Measurements from ENCODE around the gene IGFBP7.

Gene IGFBP7

DNA sequence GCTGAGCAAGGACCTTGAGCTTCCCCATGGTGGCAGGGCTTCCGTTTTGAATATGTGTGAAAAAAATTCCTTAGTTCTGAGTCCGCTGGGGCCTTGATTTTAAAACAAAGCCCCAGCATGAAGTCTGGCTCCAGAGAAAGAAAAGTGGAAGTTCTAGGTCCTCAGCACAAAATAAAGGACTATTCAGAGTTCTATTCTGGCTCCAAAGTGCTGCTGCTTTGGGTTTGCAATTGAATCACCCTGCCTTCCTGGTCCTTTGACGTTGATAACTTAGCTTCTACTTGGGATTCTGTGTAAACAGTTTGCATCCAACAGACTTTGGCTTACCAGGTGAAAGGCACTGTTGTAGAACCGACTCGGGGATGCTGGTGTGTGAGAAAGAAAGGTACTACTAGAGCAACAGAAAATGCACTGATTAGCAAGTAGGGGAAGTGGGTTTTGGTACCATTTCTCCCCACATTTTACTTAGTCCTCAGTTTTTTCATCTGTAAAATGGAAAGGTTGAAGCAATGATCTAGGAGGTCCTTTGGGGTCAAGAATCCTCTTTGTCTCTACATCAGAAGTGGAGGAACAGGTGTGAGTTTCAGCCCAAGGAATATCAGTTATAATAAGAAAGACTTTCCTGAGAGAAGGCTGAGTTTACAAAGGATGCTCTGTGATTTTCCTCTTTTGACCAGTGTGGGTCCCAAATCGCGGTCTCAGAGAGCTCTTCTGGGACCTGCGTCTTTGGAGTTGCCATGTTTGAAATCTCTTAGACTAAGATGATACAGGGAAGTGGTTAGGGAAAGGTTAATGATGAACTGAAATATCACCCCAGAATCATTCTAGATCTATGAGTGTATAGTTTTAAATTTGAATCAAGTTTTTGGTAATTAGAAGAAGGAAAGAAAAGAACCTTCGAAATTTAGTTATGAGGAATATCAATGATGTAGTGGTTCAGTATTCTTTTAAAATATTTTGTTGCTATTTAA, 28.2 kb downstream of the IGFBP7 start:
- H4K20me1 ChIP-seq (ENCODE audit: insufficient read depth) = no peaks in the 10 kb centered on the region
- H3K9ac ChIP-seq = no peak overlapping the region
- peaks cover 16% of the 10 kb centered on the region for H3K4me1 ChIP-seq (ENCODE audit: low read depth, poor library complexity, severe bottlenecking)
- no peaks in the 10 kb centered on the region for H3K36me3 ChIP-seq (ENCODE audit: insufficient read depth)
- H3K4me3 ChIP-seq (IDR thresholded peaks at IDR 0.05; ENCODE audit: insufficient read depth, low read depth, low read length) = no peak overlapping the region
- no peaks in the 10 kb centered on the region for H3K27me3 ChIP-seq (ENCODE audit: insufficient read depth, low read depth)
- H3K4me2 ChIP-seq = no peak overlapping the region
- no peak overlapping the region for H3K27ac ChIP-seq
- no peaks in the 10 kb centered on the region for H3K79me2 ChIP-seq (ENCODE audit: insufficient read depth, low read depth)
- no peak overlapping the region for H2AFZ ChIP-seq (ENCODE audit: low read depth)
- TF ChIP-seq, protein P1, sequence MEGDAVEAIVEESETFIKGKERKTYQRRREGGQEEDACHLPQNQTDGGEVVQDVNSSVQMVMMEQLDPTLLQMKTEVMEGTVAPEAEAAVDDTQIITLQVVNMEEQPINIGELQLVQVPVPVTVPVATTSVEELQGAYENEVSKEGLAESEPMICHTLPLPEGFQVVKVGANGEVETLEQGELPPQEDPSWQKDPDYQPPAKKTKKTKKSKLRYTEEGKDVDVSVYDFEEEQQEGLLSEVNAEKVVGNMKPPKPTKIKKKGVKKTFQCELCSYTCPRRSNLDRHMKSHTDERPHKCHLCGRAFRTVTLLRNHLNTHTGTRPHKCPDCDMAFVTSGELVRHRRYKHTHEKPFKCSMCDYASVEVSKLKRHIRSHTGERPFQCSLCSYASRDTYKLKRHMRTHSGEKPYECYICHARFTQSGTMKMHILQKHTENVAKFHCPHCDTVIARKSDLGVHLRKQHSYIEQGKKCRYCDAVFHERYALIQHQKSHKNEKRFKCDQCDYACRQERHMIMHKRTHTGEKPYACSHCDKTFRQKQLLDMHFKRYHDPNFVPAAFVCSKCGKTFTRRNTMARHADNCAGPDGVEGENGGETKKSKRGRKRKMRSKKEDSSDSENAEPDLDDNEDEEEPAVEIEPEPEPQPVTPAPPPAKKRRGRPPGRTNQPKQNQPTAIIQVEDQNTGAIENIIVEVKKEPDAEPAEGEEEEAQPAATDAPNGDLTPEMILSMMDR (conservative IDR thresholded peaks at IDR 0.05; ENCODE audit: low read depth, low read length) = no peak

DNA sequence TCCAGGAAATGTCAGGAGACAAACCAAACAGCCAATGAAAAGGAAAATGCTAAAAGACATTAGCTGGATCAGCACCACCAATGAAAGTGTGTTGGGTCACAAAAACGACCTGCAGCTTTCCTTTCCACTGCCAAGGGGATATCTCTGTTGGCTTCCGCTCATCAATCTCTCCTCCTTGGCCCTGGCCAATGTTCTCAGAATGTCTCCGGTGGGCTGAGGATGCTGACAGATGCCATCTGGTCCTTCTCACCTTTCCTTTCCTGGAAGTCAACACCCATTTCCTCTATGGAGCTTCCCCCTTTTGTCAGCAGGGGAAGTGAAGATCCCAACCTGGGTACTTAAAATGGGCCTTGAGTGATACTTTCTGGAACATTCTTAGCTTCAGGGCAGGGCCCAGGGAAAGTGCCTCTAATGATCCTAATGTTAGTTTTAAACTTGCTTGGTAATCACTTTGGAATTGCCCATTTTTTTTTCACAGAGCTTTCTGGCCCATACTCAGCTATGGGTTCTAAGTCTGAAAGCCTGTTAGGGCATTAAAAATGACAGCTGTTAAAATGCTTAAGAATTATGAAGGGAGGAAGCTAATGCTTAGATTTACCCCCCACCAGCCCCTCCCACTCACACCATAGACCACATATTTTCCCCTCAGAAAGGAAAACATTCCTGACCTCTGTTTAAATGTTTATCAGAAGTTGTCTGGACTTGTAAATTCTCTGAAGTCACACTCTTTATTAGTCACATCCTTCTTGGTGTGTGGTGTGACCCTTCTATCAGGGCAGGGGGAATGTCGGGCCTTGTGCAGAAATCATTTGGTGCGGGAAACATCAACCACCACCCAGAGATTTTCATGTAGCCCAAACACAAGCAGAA, 29.2 kb downstream of the IGFBP7 start:
- no peaks in the 10 kb centered on the region for H4K20me1 ChIP-seq (ENCODE audit: insufficient read depth)
- no peaks in the 10 kb centered on the region for H3K27me3 ChIP-seq (ENCODE audit: insufficient read depth, low read depth)
- no peaks in the 10 kb centered on the region for H3K36me3 ChIP-seq (ENCODE audit: insufficient read depth)
- H3K79me2 ChIP-seq (ENCODE audit: insufficient read depth, low read depth) = no peaks in the 10 kb centered on the region
- H3K4me3 ChIP-seq (IDR thresholded peaks at IDR 0.05; ENCODE audit: insufficient read depth, low read depth, low read length) = no peak overlapping the region
- TF ChIP-seq, protein P1 (conservative IDR thresholded peaks at IDR 0.05; ENCODE audit: low read depth, low read length) = no peak
- no peak overlapping the region for H2AFZ ChIP-seq (ENCODE audit: low read depth)
- H3K9ac ChIP-seq = no peak overlapping the region
- no peak overlapping the region for H3K27ac ChIP-seq
- H3K4me2 ChIP-seq = no peak overlapping the region
- H3K4me1 ChIP-seq (ENCODE audit: low read depth, poor library complexity, severe bottlenecking) = peaks cover 16% of the 10 kb centered on the region

GRCh38 chr4:57078685-57079521, 31.3 kb downstream of the IGFBP7 start:
- no peak overlapping the region for H3K4me2 ChIP-seq
- no peaks in the 10 kb centered on the region for H4K20me1 ChIP-seq (ENCODE audit: insufficient read depth)
- H3K27ac ChIP-seq = no peak overlapping the region
- no peaks in the 10 kb centered on the region for H3K36me3 ChIP-seq (ENCODE audit: insufficient read depth)
- H3K27me3 ChIP-seq (ENCODE audit: insufficient read depth, low read depth) = no peaks in the 10 kb centered on the region
- no peak overlapping the region for H2AFZ ChIP-seq (ENCODE audit: low read depth)
- H3K9ac ChIP-seq = no peak overlapping the region
- no peaks in the 10 kb centered on the region for H3K4me1 ChIP-seq (ENCODE audit: low read depth, poor library complexity, severe bottlenecking)
- H3K4me3 ChIP-seq (IDR thresholded peaks at IDR 0.05; ENCODE audit: insufficient read depth, low read depth, low read length) = no peak overlapping the region
- H3K79me2 ChIP-seq (ENCODE audit: insufficient read depth, low read depth) = no peaks in the 10 kb centered on the region
- TF ChIP-seq, protein P1 (conservative IDR thresholded peaks at IDR 0.05; ENCODE audit: low read depth, low read length) = no peak
